H1 (cell line): ENCODE measurements around the gene CPNE4. TPM values are rescaled to one million over a fixed set of nuclear protein-coding genes. Genes with fewer than 3 reads are reported as not detected.

Source experiments
- CTCF ChIA-PET: fragments of 300-600 bp; sonication (Branson Sonifier 250); formaldehyde crosslinking; loops from one replicate; lab custom pipeline; 2021; ENCODE audit not compliant: partially characterized antibody; lab: Charles Lee
- POLR2A ChIA-PET: fragments of 300-600 bp; sonication (Branson Sonifier 250); formaldehyde crosslinking; loops from one replicate; lab custom pipeline; 2021; ENCODE audit warnings: inconsistent platforms; ENCODE audit not compliant: partially characterized antibody; lab: Charles Lee
- DNase-seq, 2 experiments: peaks; one replicate each; pipeline versions ENCODE4 v3.0.0 to v3.0.0-alpha.2; 2010 to 2022; ENCODE audit warnings: low spot score in 2 of 2, low read depth in 1 of 2, mixed read lengths in 1 of 2
- FAIRE-seq: peaks from 2 replicates; lab custom pipeline; 2011; peaks lifted over from hg19 to GRCh38; lab: Jason Lieb, UNC
- H2AFZ ChIP-seq: 2 replicates; pipeline ENCODE4 v1.8.1; 2012; ENCODE audit warnings: low read length, inconsistent platforms
- H2AK5ac ChIP-seq: 2 replicates; pipeline ENCODE4 v1.6.1; 2013; ENCODE audit warnings: low read depth, low read length
- H2BK120ac ChIP-seq: replicated peaks from 2 replicates; pipeline ENCODE3; 2013; ENCODE audit warnings: low read depth, low read length, inconsistent platforms
- H2BK12ac ChIP-seq: 2 replicates; pipeline ENCODE4 v1.6.1; 2013; ENCODE audit warnings: low read depth, low read length
- H2BK15ac ChIP-seq: 2 replicates; pipeline ENCODE4 v1.6.1; 2013; ENCODE audit warnings: low read length
- H2BK20ac ChIP-seq: 2 replicates; pipeline ENCODE4 v1.6.1; 2013; ENCODE audit warnings: low read length
- H2BK5ac ChIP-seq: 2 replicates; pipeline ENCODE4 v1.6.1; 2013; ENCODE audit warnings: low read depth, low read length
- H3K14ac ChIP-seq: 2 replicates; pipeline ENCODE4 v1.6.1; 2013; ENCODE audit warnings: inconsistent platforms; ENCODE audit not compliant: insufficient read length
- H3K18ac ChIP-seq: 2 replicates; pipeline ENCODE4 v1.6.1; 2013; ENCODE audit warnings: low read length; ENCODE audit errors: extremely low read depth
- H3K23ac ChIP-seq: 2 replicates; pipeline ENCODE4 v1.6.1; 2013; ENCODE audit warnings: inconsistent platforms; ENCODE audit not compliant: insufficient read length
- H3K23me2 ChIP-seq: 2 replicates; pipeline ENCODE4 v1.6.1; 2013; ENCODE audit warnings: low read depth, low read length
- H3K27ac ChIP-seq: 2 replicates; pipeline ENCODE4 v1.6.1; 2011; ENCODE audit warnings: low read depth, low read length, inconsistent platforms
- H3K27me3 ChIP-seq, 4 experiments: replicated peaks in 1 of 4; 1 replicate in 1 of 4; 2 replicates in 3 of 4; pipeline versions ENCODE4 v1.6.1 to v1.8.1; 2011 to 2013; ENCODE audit warnings: low read length in 3 of 4, mild to moderate bottlenecking in 3 of 4, inconsistent platforms in 2 of 4, mixed read lengths in 2 of 4, moderate library complexity in 1 of 4; ENCODE audit not compliant: control insufficient read depth in 3 of 4, insufficient read depth in 3 of 4; ENCODE audit errors: extremely low read depth in 1 of 4
- H3K36me3 ChIP-seq, 4 experiments: 2 replicates each; pipeline versions ENCODE4 v1.6.1 to v1.8.1; 2011 to 2013; ENCODE audit warnings: mild to moderate bottlenecking in 4 of 4, low read length in 3 of 4, moderate library complexity in 2 of 4, control low read depth in 1 of 4, inconsistent platforms in 1 of 4; ENCODE audit not compliant: insufficient read depth in 4 of 4, control insufficient read depth in 2 of 4
- H3K4ac ChIP-seq: replicated peaks from 2 replicates; pipeline ENCODE3; 2013; ENCODE audit warnings: low read length, low read depth, mixed read lengths, inconsistent platforms; ENCODE audit not compliant: insufficient read length
- H3K4me1 ChIP-seq, 4 experiments: replicated peaks in 1 of 4; 1 replicate in 1 of 4; 2 replicates in 3 of 4; pipeline versions ENCODE4 v1.6.1 to v1.8.1; 2011 to 2013; ENCODE audit warnings: low read length in 3 of 4, inconsistent platforms in 2 of 4, mixed read lengths in 1 of 4; ENCODE audit not compliant: insufficient read depth in 4 of 4, control insufficient read depth in 3 of 4
- H3K4me2 ChIP-seq, 2 experiments: 2 replicates each; pipeline versions ENCODE4 v1.6.1 to v1.8.1; 2011 to 2013; ENCODE audit warnings: low read depth in 2 of 2, low read length in 2 of 2, control low read depth in 1 of 2, inconsistent platforms in 1 of 2, mild to moderate bottlenecking in 1 of 2; ENCODE audit not compliant: insufficient read depth in 1 of 2
- H3K4me3 ChIP-seq, 4 experiments: fragments of 200-600, 300-600 bp in 1 of 4; sonication (generic), shearing (Covaris generic), sonication (Bioruptor Twin) in 1 of 4; 2 replicates each; pipeline versions ENCODE4 v1.5.1 to v1.8.1; 2011 to 2016; ENCODE audit warnings: low read length in 4 of 4, low read depth in 3 of 4, control low read depth in 2 of 4, inconsistent platforms in 2 of 4, mild to moderate bottlenecking in 2 of 4, mixed read lengths in 1 of 4, moderate library complexity in 1 of 4; ENCODE audit not compliant: insufficient read depth in 2 of 4; ENCODE audit errors: extremely low read depth in 1 of 4
- H3K56ac ChIP-seq: replicated peaks from 2 replicates; pipeline ENCODE3; 2013; ENCODE audit warnings: low read depth, mild to moderate bottlenecking, mixed read lengths, low read length, inconsistent platforms; ENCODE audit not compliant: insufficient read length
- H3K79me1 ChIP-seq: 2 replicates; pipeline ENCODE4 v1.6.1; 2013; ENCODE audit warnings: low read depth, low read length, control low read depth
- H3K79me2 ChIP-seq, 2 experiments: 2 replicates each; pipeline versions ENCODE4 v1.6.1 to v1.8.1; 2012 to 2013; ENCODE audit warnings: low read length in 2 of 2, mild to moderate bottlenecking in 2 of 2, inconsistent platforms in 1 of 2; ENCODE audit not compliant: insufficient read depth in 2 of 2, control insufficient read depth in 1 of 2
- H3K9ac ChIP-seq, 4 experiments: replicated peaks in 1 of 4; 1 replicate in 1 of 4; 2 replicates in 3 of 4; pipeline versions ENCODE4 v1.6.1 to v1.8.1; 2011 to 2013; ENCODE audit warnings: low read depth in 3 of 4, low read length in 3 of 4, control low read depth in 2 of 4, mild to moderate bottlenecking in 2 of 4, moderate library complexity in 2 of 4, inconsistent platforms in 1 of 4; ENCODE audit errors: extremely low read depth in 1 of 4
- H3K9me3 ChIP-seq, 2 experiments: 2 replicates each; pipeline versions ENCODE4 v1.6.1 to v1.8.1; 2012 to 2013; ENCODE audit warnings: mild to moderate bottlenecking in 2 of 2, moderate library complexity in 2 of 2, control low read depth in 1 of 2, inconsistent platforms in 1 of 2, low read depth in 1 of 2, low read length in 1 of 2, mixed read lengths in 1 of 2; ENCODE audit not compliant: insufficient read depth in 2 of 2
- H4K20me1 ChIP-seq, 2 experiments: replicated peaks in 1 of 2; 2 replicates each; pipeline versions ENCODE3 to v1.8.1; 2011 to 2013; ENCODE audit warnings: inconsistent platforms in 2 of 2, low read length in 2 of 2, mild to moderate bottlenecking in 1 of 2; ENCODE audit not compliant: insufficient read depth in 2 of 2, control insufficient read depth in 1 of 2
- H4K5ac ChIP-seq: 2 replicates; pipeline ENCODE4 v1.6.1; 2013; ENCODE audit warnings: low read length, low read depth, mixed read lengths, inconsistent platforms; ENCODE audit not compliant: insufficient read length
- H4K8ac ChIP-seq: 2 replicates; pipeline ENCODE4 v1.8.0; 2013; ENCODE audit warnings: mild to moderate bottlenecking, moderate library complexity, low read length, inconsistent platforms; ENCODE audit not compliant: insufficient read depth; ENCODE audit errors: extremely low read depth
- H4K91ac ChIP-seq: replicated peaks from 2 replicates; pipeline ENCODE3; 2013; ENCODE audit warnings: low read length, mixed read lengths, inconsistent platforms; ENCODE audit not compliant: insufficient read length
- BCL11A ChIP-seq, 2 experiments: IDR thresholded peaks; one replicate each; pipeline ENCODE4 v1.6.1; 2011; ENCODE audit warnings: low read depth in 2 of 2, low read length in 2 of 2, mild to moderate bottlenecking in 2 of 2
- CREB1 ChIP-seq: IDR thresholded peaks from 2 replicates; pipeline ENCODE4 v1.6.1; 2012; ENCODE audit warnings: inconsistent platforms
- CTBP2 ChIP-seq: IDR thresholded peaks from 2 replicates; pipeline ENCODE4 v1.7.0; 2011; ENCODE audit warnings: borderline replicate concordance, mild to moderate bottlenecking, moderate library complexity, mixed read lengths, low read length; ENCODE audit not compliant: insufficient read depth, insufficient read length
- E2F6 ChIP-seq: IDR thresholded peaks from 2 replicates; pipeline ENCODE4 v1.6.1; 2012; ENCODE audit warnings: inconsistent platforms
- JUN ChIP-seq: IDR thresholded peaks from 2 replicates; pipeline ENCODE4 v1.6.1; 2011; ENCODE audit warnings: low read depth, mild to moderate bottlenecking, improper control_type of control experiment, low read length
- KDM4A ChIP-seq: IDR thresholded peaks from one replicate; pipeline ENCODE4 v1.7.1; 2012; ENCODE audit warnings: low read depth, mild to moderate bottlenecking, moderate library complexity, low read length, inconsistent platforms; ENCODE audit not compliant: severe bottlenecking
- KDM5A ChIP-seq: fragments of 200-600 bp; IDR thresholded peaks from 2 replicates; pipeline ENCODE4 v1.7.1; 2012; ENCODE audit warnings: mild to moderate bottlenecking, low read length, inconsistent platforms, mixed read lengths
- POLR2A ChIP-seq, 2 experiments: IDR thresholded peaks; 1 replicate in 1 of 2; 2 replicates in 1 of 2; pipeline ENCODE4 v1.6.1; 2011; ENCODE audit warnings: low read depth in 2 of 2, low read length in 2 of 2, mild to moderate bottlenecking in 2 of 2; ENCODE audit errors: control extremely low read depth in 1 of 2
- SIN3A ChIP-seq, 2 experiments: IDR thresholded peaks in 1 of 2; conservative IDR thresholded peaks in 1 of 2; 2 replicates each; pipeline ENCODE4 v1.6.1; 2011 to 2012; ENCODE audit warnings: low read length in 2 of 2, improper control_type of control experiment in 1 of 2, low read depth in 1 of 2, mild to moderate bottlenecking in 1 of 2
- SIRT6 ChIP-seq: IDR thresholded peaks from one replicate; pipeline ENCODE4 v1.7.1; 2012; ENCODE audit warnings: low read length, inconsistent platforms
- SUZ12 ChIP-seq: fragments of 200-600 bp; sonication (generic); IDR thresholded peaks from 2 replicates; pipeline ENCODE4 v1.6.1; 2012; ENCODE audit warnings: mild to moderate bottlenecking, inconsistent platforms, low read length, moderate library complexity, mixed read lengths
- TBP ChIP-seq: IDR thresholded peaks from 2 replicates; pipeline ENCODE4 v1.6.1; 2011; ENCODE audit warnings: low read depth, low read length, improper control_type of control experiment
- TCF12 ChIP-seq: IDR thresholded peaks from 2 replicates; pipeline ENCODE4 v1.6.1; 2011; ENCODE audit warnings: low read depth, mild to moderate bottlenecking, low read length
- YY1 ChIP-seq: IDR thresholded peaks from 2 replicates; pipeline ENCODE4 v1.6.1; 2011; ENCODE audit warnings: low read depth, mild to moderate bottlenecking, low read length
- WGBS, 2 experiments: shearing (Covaris generic) in 1 of 2; methylation state at CpG; one replicate each; pipeline versions ENCODE4 v1.1.6 to v1.1.7; 2013 to 2015; ENCODE audit warnings: low lambda C conversion rate in 2 of 2, mixed read lengths in 2 of 2, inconsistent platforms in 1 of 2, low coverage in 1 of 2, missing lambda C conversion rate in 1 of 2; ENCODE audit not compliant: insufficient replicate concordance in 2 of 2, insufficient coverage in 1 of 2, insufficient read length in 1 of 2; ENCODE audit errors: extremely low coverage in 1 of 2, missing lambda C conversion rate in 1 of 2; 5-methylcytosine and 5-hydroxymethylcytosine counted together
- polyA plus RNA-seq, 7 experiments: library from polyadenylated mRNA; depleted of rRNA in 3 of 7; stranded (reverse) in 5 of 7; unstranded in 2 of 7; fragments of >200 nt in 5 of 7; fragments of 200-250 nt in 2 of 7; gene quantifications; 1 replicate in 5 of 7; 2 replicates in 1 of 7; 4 replicates in 1 of 7; pipeline versions ENCODE4 v1.2.1 to v1.2.3, GENCODE V29; 2011 to 2013; ENCODE audit warnings: missing spikeins in 2 of 7, mixed read lengths in 2 of 7
- total RNA-seq: library from RNA; stranded (reverse); fragmentation: NEBNext Ultra II Directional; extraction: Animal tissue kit (Norgen Biotek cat#: 25700); gene quantifications from 2 replicates; pipeline ENCODE4 v1.2.1, GENCODE V29; 2021

Gene CPNE4
- total and polyA plus RNA-seq, 2 of the 8 experiments (the other 6 are each of a cell fraction or from before 2014, with no cell fraction given) = 0.82 to 3.8 TPM

DNA sequence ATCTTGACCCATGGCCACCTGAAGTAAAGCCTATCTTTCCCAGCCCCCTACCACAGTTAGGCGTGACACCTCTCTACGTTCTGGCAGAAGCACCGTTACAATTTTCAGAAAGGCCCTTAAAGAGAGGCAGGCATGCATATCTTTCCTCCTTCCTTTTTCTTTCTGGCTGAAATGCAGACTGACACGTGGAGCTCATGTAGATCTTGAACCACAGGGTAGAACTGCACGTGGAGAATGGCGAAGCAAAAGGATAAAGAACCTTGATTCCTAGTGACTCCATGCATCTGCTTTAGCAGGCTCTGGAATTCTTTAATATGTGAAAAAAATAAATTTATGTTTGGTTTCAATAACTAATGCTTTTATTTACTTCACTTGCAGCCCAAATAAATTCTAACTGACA is 166.6 kb downstream of the CPNE4 start:
- no peak overlapping the region for H3K23ac ChIP-seq
- H4K91ac ChIP-seq = no peak overlapping the region
- H3K36me3 ChIP-seq = no peaks in the 10 kb centered on the region
- H2BK12ac ChIP-seq = no peak overlapping the region
- H3K56ac ChIP-seq = no peak overlapping the region
- no peak overlapping the region for H3K4ac ChIP-seq
- H3K4me2 ChIP-seq = no peak overlapping the region
- ChIA-PET CTCF (no interaction called here), POLR2A (no interaction called here)
- no peak overlapping the region for H2AK5ac ChIP-seq
- FAIRE-seq = no peak
- H4K8ac ChIP-seq = no peak overlapping the region
- no peak overlapping the region for H3K27ac ChIP-seq
- no peak overlapping the region for H3K18ac ChIP-seq
- no peak overlapping the region for H3K4me3 ChIP-seq
- no peak overlapping the region for H3K9ac ChIP-seq
- H2AFZ ChIP-seq = no peak overlapping the region
- no peak overlapping the region for H4K5ac ChIP-seq
- no peaks in the 10 kb centered on the region for H3K27me3 ChIP-seq
- H3K23me2 ChIP-seq = no peaks in the 10 kb centered on the region
- H2BK120ac ChIP-seq = no peak overlapping the region
- no peaks in the 10 kb centered on the region for H3K79me1 ChIP-seq
- 93% methylated on average over 6 of the region's 6 CpGs; no CpG with 5 or more reads in 1 of the 2 experiments for WGBS, 2 experiments
- no peaks in the 10 kb centered on the region for H4K20me1 ChIP-seq
- H3K14ac ChIP-seq = no peak overlapping the region
- H2BK5ac ChIP-seq = no peak overlapping the region
- no peaks in the 10 kb centered on the region for H3K9me3 ChIP-seq
- no peak for DNase-seq
- no peaks in the 10 kb centered on the region for H3K79me2 ChIP-seq
- TF ChIP-seq SUZ12 (no peak), KDM5A (no peak), BCL11A (IDR thresholded peaks at IDR 0.05; ENCODE audit: low read depth in 2 of 2, low read length in 2 of 2) (no peak), KDM4A (no peak), JUN (no peak), CREB1 (no peak), YY1 (no peak), SIRT6 (no peak), CTBP2 (no peak), TCF12 (no peak), E2F6 (no peak), TBP (no peak), SIN3A (conservative IDR thresholded peaks at IDR 0.05 in 1 of 2, IDR thresholded peaks at IDR 0.05 in 1 of 2; ENCODE audit: low read depth in 1 of 2, low read length in 2 of 2) (no peak), POLR2A (IDR thresholded peaks at IDR 0.05; ENCODE audit: control extremely low read depth in 1 of 2, low read depth in 2 of 2, low read length in 2 of 2) (no peak)
- H2BK20ac ChIP-seq = no peak overlapping the region
- H2BK15ac ChIP-seq = no peak overlapping the region
- H3K4me1 ChIP-seq = peaks cover 0 to 4% (median under 1%) of the 10 kb centered on the region in 4 experiments; a peak in 2 of 7 replicates
